GM12878 (cell line): ENCODE measurements around the gene PEF1. TPM values are rescaled to one million over a fixed set of nuclear protein-coding genes. Genes with fewer than 3 reads are reported as not detected.

Source experiments
- ATAC-seq: fragments of 200-7000 bp; cut with Tn5 transposase; 3 replicates; pipeline ENCODE4 v1.9.1; 2020; ENCODE audit warnings: mild to moderate bottlenecking, moderate library complexity
- BruUV-seq: library from RNA; stranded (reverse); fragments of 400-500 nt; replicated peaks from 2 replicates; lab custom pipeline; 2021; lab: Mats Ljungman, UMichigan
- CTCF ChIA-PET: fragments of 300-600 bp; sonication (Branson Sonifier 250); formaldehyde crosslinking; extraction: SDS; loops from one replicate; lab custom pipeline; 2021; ENCODE audit warnings: inconsistent platforms; lab: Yijun Ruan, JAX
- POLR2A ChIA-PET: fragments of 350-600 bp; formaldehyde crosslinking; extraction: SDS; loops from one replicate; lab custom pipeline; 2021; ENCODE audit warnings: inconsistent platforms; lab: Charles Lee
- RAD21 ChIA-PET: fragments of 300-600 bp; sonication (Branson Sonifier 250); formaldehyde crosslinking; loops from one replicate; lab custom pipeline; 2023; ENCODE audit warnings: antibody characterized with exemption; ENCODE audit not compliant: unreplicated experiment; lab: Charles Lee
- SMC1A ChIA-PET: fragments of 300-600 bp; sonication (Branson Sonifier 250); formaldehyde crosslinking; loops from one replicate; lab custom pipeline; 2023; ENCODE audit not compliant: unreplicated experiment, uncharacterized antibody; lab: Charles Lee
- DNase-seq: peaks from one replicate; pipeline ENCODE4 v3.0.0-alpha.2; 2011; ENCODE audit warnings: low read depth, low spot score
- FAIRE-seq: peaks from 3 replicates; lab custom pipeline; 2011; peaks lifted over from hg19 to GRCh38; lab: Jason Lieb, UNC
- H2AFZ ChIP-seq: 2 replicates; pipeline ENCODE4 v1.6.0; 2011; ENCODE audit warnings: low read depth, low read length, control low read depth; ENCODE audit not compliant: control insufficient read depth
- H3K27ac ChIP-seq: 2 replicates; pipeline ENCODE4 v1.5.1; 2011; ENCODE audit warnings: control low read depth; ENCODE audit not compliant: control insufficient read depth, insufficient read depth
- H3K27me3 ChIP-seq, 2 experiments: replicated peaks in 1 of 2; 2 replicates each; pipeline versions ENCODE4 v1.6.0 to v1.6.1; 2011; ENCODE audit warnings: low read length in 1 of 2; ENCODE audit not compliant: control insufficient read depth in 2 of 2, insufficient read depth in 2 of 2
- H3K36me3 ChIP-seq, 2 experiments: 2 replicates each; pipeline ENCODE4 v1.5.1; 2011; ENCODE audit warnings: low read length in 1 of 2; ENCODE audit not compliant: control insufficient read depth in 2 of 2, insufficient read depth in 2 of 2
- H3K4me1 ChIP-seq: 2 replicates; pipeline ENCODE4 v1.6.1; 2011; ENCODE audit warnings: mild to moderate bottlenecking, low read length, moderate library complexity, mixed read lengths; ENCODE audit not compliant: control insufficient read depth, insufficient read depth
- H3K4me2 ChIP-seq: 2 replicates; pipeline ENCODE4 v1.6.0; 2011; ENCODE audit warnings: control low read depth; ENCODE audit not compliant: control insufficient read depth, insufficient read depth
- H3K4me3 ChIP-seq: fragments of 200-600 bp; sonication (generic); 2 replicates; pipeline ENCODE4 v1.5.1; 2016
- H3K79me2 ChIP-seq: 2 replicates; pipeline ENCODE4 v1.6.0; 2011; ENCODE audit warnings: low read length; ENCODE audit not compliant: control insufficient read depth, insufficient read depth
- H3K9ac ChIP-seq: 2 replicates; pipeline ENCODE4 v1.8.0; 2011; ENCODE audit warnings: low read length, control low read depth, mixed read lengths; ENCODE audit not compliant: control insufficient read depth, insufficient read depth
- H3K9me3 ChIP-seq: replicated peaks from 3 replicates; pipeline ENCODE4 v1.5.1; 2011; ENCODE audit warnings: mild to moderate bottlenecking, low read length; ENCODE audit not compliant: control insufficient read depth, insufficient read depth
- H4K20me1 ChIP-seq: 2 replicates; pipeline ENCODE4 v1.6.0; 2011; ENCODE audit not compliant: control insufficient read depth, insufficient read depth
- BACH1 ChIP-seq: fragments of 450-650 bp; IDR thresholded peaks from 2 replicates; pipeline ENCODE4 v1.6.1; 2017; ENCODE audit warnings: mild to moderate bottlenecking, borderline replicate concordance
- BMI1 ChIP-seq: fragments of 450-650 bp; IDR thresholded peaks from 2 replicates; pipeline ENCODE4 v1.6.1; 2016; ENCODE audit warnings: mild to moderate bottlenecking, moderate library complexity, borderline replicate concordance
- CREM ChIP-seq: IDR thresholded peaks from 2 replicates; pipeline ENCODE4 v1.6.1; 2014; ENCODE audit warnings: antibody characterized with exemption, low read depth
- EED ChIP-seq: sonication (generic); IDR thresholded peaks from 2 replicates; pipeline ENCODE4 v1.6.1; 2016; ENCODE audit warnings: antibody characterized with exemption, low read depth
- EP300 ChIP-seq, 2 experiments: fragments of 150-350 bp in 1 of 2; IDR thresholded peaks; 2 replicates each; pipeline ENCODE4 v1.6.1; 2011 to 2012; ENCODE audit warnings: low read depth in 2 of 2, low read length in 2 of 2, borderline replicate concordance in 1 of 2, improper control_type of control experiment in 1 of 2, inconsistent platforms in 1 of 2; ENCODE audit not compliant: control insufficient read depth in 1 of 2
- ESRRA ChIP-seq: IDR thresholded peaks from 2 replicates; pipeline ENCODE4 v1.6.1; 2012; ENCODE audit warnings: mild to moderate bottlenecking, low read length, improper control_type of control experiment
- FOS ChIP-seq: IDR thresholded peaks from 3 replicates; pipeline ENCODE4 v1.6.1; 2011; ENCODE audit warnings: borderline replicate concordance; ENCODE audit not compliant: insufficient read length; ENCODE audit errors: extremely low read depth
- FOXK2 ChIP-seq: fragments of 450-650 bp; IDR thresholded peaks from 2 replicates; pipeline ENCODE4 v1.6.1; 2017; ENCODE audit warnings: mild to moderate bottlenecking, moderate library complexity
- NFIC ChIP-seq: IDR thresholded peaks from 2 replicates; pipeline ENCODE4 v1.6.1; 2012; ENCODE audit warnings: low read depth, mild to moderate bottlenecking, inconsistent platforms, low read length, moderate library complexity
- NFXL1 ChIP-seq: fragments of 450-650 bp; IDR thresholded peaks from 2 replicates; pipeline ENCODE4 v1.6.1; 2017; ENCODE audit warnings: antibody characterized with exemption, mild to moderate bottlenecking, borderline replicate concordance
- RB1 ChIP-seq: fragments of 450-650 bp; formaldehyde crosslinking; IDR thresholded peaks from 2 replicates; pipeline ENCODE4 v1.6.1; 2017; ENCODE audit warnings: mild to moderate bottlenecking, borderline replicate concordance
- RBBP5 ChIP-seq: fragments of 200-600 bp; sonication (generic); conservative IDR thresholded peaks from 2 replicates; pipeline ENCODE4 v1.6.1; 2016
- STAT3 ChIP-seq: IDR thresholded peaks from 2 replicates; pipeline ENCODE4 v1.6.1; 2011; ENCODE audit warnings: low read depth, low read length, improper control_type of control experiment
- TBL1XR1 ChIP-seq: IDR thresholded peaks from 2 replicates; pipeline ENCODE4 v1.6.1; 2012; ENCODE audit warnings: low read depth, low read length, improper control_type of control experiment
- ZZZ3 ChIP-seq: IDR thresholded peaks from 2 replicates; pipeline ENCODE4 v1.6.1; 2011; ENCODE audit warnings: low read depth; ENCODE audit not compliant: control insufficient read depth, insufficient read length
- WGBS: methylation state at CpG from one replicate; pipeline ENCODE4 v1.1.6; 2016; ENCODE audit warnings: low lambda C conversion rate; ENCODE audit not compliant: insufficient replicate concordance, insufficient coverage; ENCODE audit errors: missing lambda C conversion rate; 5-methylcytosine and 5-hydroxymethylcytosine counted together
- in situ Hi-C: fragments of 300-500 bp; cut with MboI; formaldehyde crosslinking; loops from 9 replicates; pipeline ENCODE4 v1.14.3; 2018; ENCODE audit warnings: mixed read lengths
- intact Hi-C: fragments of 100-400 bp; cut with micrococcal nuclease; formaldehyde crosslinking; loops from one replicate; pipeline ENCODE4 v1.14.2; 2022; ENCODE audit not compliant: unreplicated experiment
- polyA plus RNA-seq, 11 experiments: library from polyadenylated mRNA; depleted of rRNA in 4 of 11; unstranded in 6 of 11; stranded (reverse) in 5 of 11; fragments of >200 nt; fragmentation: Nextera tagmentation in 4 of 11; fragmentation: Illumina TruSeq in 1 of 11; extraction: Ambion mirVana in 4 of 11; extraction: Trizol in 1 of 11; gene quantifications; 1 replicate in 1 of 11; 2 replicates in 10 of 11; pipeline versions ENCODE4 v1.2.1 to v1.2.3, GENCODE V29; 2011 to 2016; ENCODE audit warnings: inconsistent platforms in 2 of 11, missing spikeins in 2 of 11, low read depth in 1 of 11
- total RNA-seq, 4 experiments: library from RNA; depleted of rRNA in 3 of 4; stranded (reverse); fragments of >200 nt in 3 of 4; fragmentation: Illumina TruSeq in 1 of 4; extraction: Trizol in 1 of 4; gene quantifications; 2 replicates each; pipeline versions ENCODE4 v1.2.1 to v1.2.3, GENCODE V29; 2013 to 2021
- TF ChIP-seq, protein P1 (sequence below), 3 experiments: IDR thresholded peaks in 2 of 3; conservative IDR thresholded peaks in 1 of 3; 2 replicates each; pipeline ENCODE4 v1.5.1; 2011; ENCODE audit warnings: low read depth in 3 of 3, low read length in 3 of 3, mild to moderate bottlenecking in 3 of 3, control low read depth in 2 of 3, moderate library complexity in 2 of 3, inconsistent platforms in 1 of 3, mixed read lengths in 1 of 3; ENCODE audit not compliant: control insufficient read depth in 2 of 3, insufficient read depth in 1 of 3; ENCODE audit errors: extremely low read depth in 1 of 3
- TF ChIP-seq, protein P2 (sequence below): fragments of 450-650 bp; conservative IDR thresholded peaks from 2 replicates; pipeline ENCODE4 v1.6.1; 2017; ENCODE audit warnings: mild to moderate bottlenecking, moderate library complexity

Gene PEF1
- total and polyA plus RNA-seq, 10 of the 15 experiments (the other 5 are each of a cell fraction or from before 2014, with no cell fraction given): 27.1 to 107 (median 79.0) TPM

DNA sequence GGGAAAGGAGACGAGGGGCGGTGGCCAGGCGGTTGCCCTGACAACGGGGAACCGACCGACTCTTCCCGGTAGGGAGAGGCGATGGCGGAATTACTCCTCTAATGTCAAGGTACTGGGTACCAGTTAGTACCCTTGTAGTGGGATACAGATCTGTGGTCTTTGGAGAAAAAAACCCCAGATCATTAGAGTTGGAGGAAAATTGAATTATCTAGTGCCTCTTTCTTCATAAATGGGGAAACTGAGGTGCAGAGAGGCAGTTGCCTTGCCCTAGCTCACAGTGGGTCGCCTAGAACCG, 545 bp upstream of the PEF1 start:
- Histone ChIP-seq H3K9me3 (no peaks in the 10 kb centered on the region), H3K4me2 (peak overlapping the region; percentile 84), H3K9ac (peak overlapping the region; percentile 89), H3K4me1 (peaks cover 4% of the 10 kb centered on the region; the same call in 1 of the 2 replicates), H2AFZ (peak overlapping the region; percentile 84), H3K4me3 (peak overlapping the region; percentile 78), H3K36me3 (no peaks in the 10 kb centered on the region), H4K20me1 (no peaks in the 10 kb centered on the region), H3K79me2 (peaks cover 33% of the 10 kb centered on the region), H3K27ac (peak overlapping the region; percentile 92), H3K27me3 (no peaks in the 10 kb centered on the region; a peak in 1 of 4 replicates)
- DNase-seq (no peak), FAIRE-seq (no peak), ATAC-seq (no peak)
- RAD21 ChIA-PET: interaction anchor here (0.7 to 2.1 kb wide), 12 partner anchors 11 to 423 kb away, joined by 3 to 11 read pairs (median 3); no protein-coding TSS in a partner anchor
- TSS peak; percentile 85 for BruUV-seq
- CTCF ChIA-PET: interaction anchor here (0.6 to 3.0 kb wide), 14 partner anchors 9 to 479 kb away, joined by 3 to 14 read pairs (median 4); partner anchors contain the start of gene COL16A1
- intact Hi-C loops (no loop called here), in situ Hi-C loops (no loop called here)
- no peak for TF ChIP-seq FOS
- TF ChIP-seq, protein P1, sequence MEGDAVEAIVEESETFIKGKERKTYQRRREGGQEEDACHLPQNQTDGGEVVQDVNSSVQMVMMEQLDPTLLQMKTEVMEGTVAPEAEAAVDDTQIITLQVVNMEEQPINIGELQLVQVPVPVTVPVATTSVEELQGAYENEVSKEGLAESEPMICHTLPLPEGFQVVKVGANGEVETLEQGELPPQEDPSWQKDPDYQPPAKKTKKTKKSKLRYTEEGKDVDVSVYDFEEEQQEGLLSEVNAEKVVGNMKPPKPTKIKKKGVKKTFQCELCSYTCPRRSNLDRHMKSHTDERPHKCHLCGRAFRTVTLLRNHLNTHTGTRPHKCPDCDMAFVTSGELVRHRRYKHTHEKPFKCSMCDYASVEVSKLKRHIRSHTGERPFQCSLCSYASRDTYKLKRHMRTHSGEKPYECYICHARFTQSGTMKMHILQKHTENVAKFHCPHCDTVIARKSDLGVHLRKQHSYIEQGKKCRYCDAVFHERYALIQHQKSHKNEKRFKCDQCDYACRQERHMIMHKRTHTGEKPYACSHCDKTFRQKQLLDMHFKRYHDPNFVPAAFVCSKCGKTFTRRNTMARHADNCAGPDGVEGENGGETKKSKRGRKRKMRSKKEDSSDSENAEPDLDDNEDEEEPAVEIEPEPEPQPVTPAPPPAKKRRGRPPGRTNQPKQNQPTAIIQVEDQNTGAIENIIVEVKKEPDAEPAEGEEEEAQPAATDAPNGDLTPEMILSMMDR (IDR thresholded peaks at IDR 0.05 in 2 of 3, conservative IDR thresholded peaks at IDR 0.05 in 1 of 3; ENCODE audit: control insufficient read depth in 2 of 3, extremely low read depth in 1 of 3, insufficient read depth in 1 of 3, low read depth in 3 of 3, low read length in 3 of 3): no peak
- TF ChIP-seq TBL1XR1: no peak
- TF ChIP-seq EED: no peak
- TF ChIP-seq ZZZ3: no peak
- TF ChIP-seq BMI1: peak; percentile 94
- TF ChIP-seq BACH1: 0 out of 2 replicates have a peak, but pooled peaks have one; percentile 11
- no peak for TF ChIP-seq FOXK2
- TF ChIP-seq ESRRA: no peak
- TF ChIP-seq RBBP5: no peak
- TF ChIP-seq RB1: 0 out of 2 replicates have a peak, but pooled peaks have one; percentile 20
- TF ChIP-seq NFIC: no peak
- TF ChIP-seq CREM: no peak
- TF ChIP-seq, protein P2, sequence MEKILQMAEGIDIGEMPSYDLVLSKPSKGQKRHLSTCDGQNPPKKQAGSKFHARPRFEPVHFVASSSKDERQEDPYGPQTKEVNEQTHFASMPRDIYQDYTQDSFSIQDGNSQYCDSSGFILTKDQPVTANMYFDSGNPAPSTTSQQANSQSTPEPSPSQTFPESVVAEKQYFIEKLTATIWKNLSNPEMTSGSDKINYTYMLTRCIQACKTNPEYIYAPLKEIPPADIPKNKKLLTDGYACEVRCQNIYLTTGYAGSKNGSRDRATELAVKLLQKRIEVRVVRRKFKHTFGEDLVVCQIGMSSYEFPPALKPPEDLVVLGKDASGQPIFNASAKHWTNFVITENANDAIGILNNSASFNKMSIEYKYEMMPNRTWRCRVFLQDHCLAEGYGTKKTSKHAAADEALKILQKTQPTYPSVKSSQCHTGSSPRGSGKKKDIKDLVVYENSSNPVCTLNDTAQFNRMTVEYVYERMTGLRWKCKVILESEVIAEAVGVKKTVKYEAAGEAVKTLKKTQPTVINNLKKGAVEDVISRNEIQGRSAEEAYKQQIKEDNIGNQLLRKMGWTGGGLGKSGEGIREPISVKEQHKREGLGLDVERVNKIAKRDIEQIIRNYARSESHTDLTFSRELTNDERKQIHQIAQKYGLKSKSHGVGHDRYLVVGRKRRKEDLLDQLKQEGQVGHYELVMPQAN: peak; percentile 71
- peak; percentile 85; the same call in 1 of the 2 replicates for TF ChIP-seq STAT3
- TF ChIP-seq NFXL1: no peak
- TF ChIP-seq EP300 (IDR thresholded peaks at IDR 0.05; ENCODE audit: borderline replicate concordance in 1 of 2, control insufficient read depth in 1 of 2, low read depth in 2 of 2, low read length in 2 of 2): no peak
- POLR2A ChIA-PET: interaction anchor here (0.7 to 0.8 kb wide), 2 partner anchors 349 to 920 kb away, joined by 3 to 4 read pairs; partner anchors contain the start of genes SNRNP40 and ZCCHC17
- SMC1A ChIA-PET: interaction anchor here (0.8 to 1.5 kb wide), 5 partner anchors 13 to 223 kb away, joined by 3 to 5 read pairs (median 3); no protein-coding TSS in a partner anchor
- WGBS: 2% methylated on average over 11 of the region's 11 CpGs
